ENCODE results near the gene PIEZO2. TPM values are rescaled to one million over a fixed set of nuclear protein-coding genes. Genes with fewer than 3 reads are reported as not detected.

PIEZO2 gene
- polyA plus RNA-seq, 6 donors from 2014 or later = 0.21 TPM; not detected in 5

DNA sequence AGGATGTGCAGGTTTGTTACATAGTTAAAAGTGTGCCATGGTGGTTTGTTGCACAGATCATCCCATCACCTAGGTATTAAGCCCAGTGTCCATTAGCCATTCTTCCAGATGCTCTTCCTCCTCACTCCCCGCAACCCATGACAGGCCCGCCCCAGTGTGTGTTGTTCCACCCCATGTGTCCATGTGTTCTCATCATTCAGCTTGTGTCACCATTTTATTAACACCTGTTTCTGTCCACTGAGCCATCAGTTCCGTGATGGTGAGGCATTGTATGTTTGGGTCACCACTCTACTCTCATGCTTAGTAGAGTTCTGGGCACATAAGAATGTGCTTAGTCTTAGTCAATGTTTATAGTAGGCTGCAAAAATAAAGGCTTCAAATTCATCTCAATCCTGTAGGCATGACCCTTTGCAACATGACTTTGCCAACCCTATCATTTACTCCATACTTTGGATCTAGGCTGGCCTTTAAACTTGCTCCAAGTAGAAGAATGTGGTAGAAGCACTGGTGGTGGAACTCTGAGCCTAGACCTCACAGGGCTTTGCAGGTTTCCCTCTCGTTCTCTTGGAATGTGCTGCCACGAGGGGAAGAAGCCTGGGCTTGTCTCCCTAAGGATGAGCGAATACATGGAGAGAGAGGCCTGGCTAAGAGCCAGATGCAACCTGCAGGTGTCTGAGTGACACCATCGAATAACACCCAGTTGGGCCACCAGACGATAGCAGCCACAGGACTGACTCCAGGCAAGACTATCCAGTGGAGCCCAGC lies 462.0 kb downstream of the PIEZO2 start:
- DNase-seq (no peak), ATAC-seq (ENCODE audit: low read depth in 2 of 2) (no peak)
- Mint-ChIP-seq H3K27ac (no peak overlapping the region), H3K4me1 (peaks cover 0 to 7% (median 0%) of the 10 kb centered on the region in 3 donors), H3K9me3 (no peaks in the 10 kb centered on the region), H3K4me3 (no peak overlapping the region), H3K36me3 (no peaks in the 10 kb centered on the region), H3K27me3 (peaks cover 0 to 8% (median 6%) of the 10 kb centered on the region in 3 donors)

DNA sequence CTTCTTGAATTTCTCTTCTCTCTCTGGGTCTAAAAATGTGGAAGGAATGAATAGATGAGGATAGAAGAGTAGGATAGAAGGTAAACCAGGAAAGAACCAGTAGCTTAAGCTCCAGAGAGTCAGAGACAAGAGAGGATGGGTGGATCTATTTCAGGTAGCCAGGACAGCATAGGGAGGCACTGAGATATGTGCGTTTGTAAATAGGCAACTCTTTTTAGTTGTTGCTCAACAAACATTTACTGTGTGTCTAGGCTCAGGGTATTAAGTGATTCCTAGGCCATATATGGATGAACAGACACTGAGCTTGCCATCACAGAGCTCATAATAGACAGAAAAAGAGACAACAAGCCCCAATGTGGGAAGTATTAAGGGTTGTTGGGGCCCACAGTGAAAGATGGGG lies 463.1 kb downstream of the PIEZO2 start:
- no peak for ATAC-seq (ENCODE audit: low read depth in 2 of 2)

DNA sequence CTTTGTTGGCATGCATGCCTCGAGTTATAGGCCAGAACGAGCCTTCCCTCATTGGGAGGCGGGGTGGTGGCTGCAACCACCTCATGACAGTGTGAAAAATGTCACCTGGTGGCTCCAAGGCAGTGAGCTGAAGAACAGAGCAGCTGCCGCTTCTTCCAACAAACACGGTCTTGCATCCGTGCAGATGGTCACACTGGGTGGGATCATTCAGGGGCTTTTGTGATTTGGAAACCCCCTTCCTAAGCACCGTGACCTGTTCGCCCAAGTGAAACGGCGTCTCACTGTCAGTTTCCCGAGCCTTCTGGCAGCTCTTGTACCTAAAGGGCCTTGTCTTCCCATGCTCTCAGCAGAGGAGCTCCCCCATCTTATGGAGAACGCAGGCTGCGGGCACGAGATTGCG lies 463.9 kb downstream of the PIEZO2 start:
- Mint-ChIP-seq H3K4me1 (peaks cover 0 to 7% (median 0%) of the 10 kb centered on the region in 3 donors), H3K27ac (no peak overlapping the region), H3K4me3 (no peak overlapping the region), H3K9me3 (no peaks in the 10 kb centered on the region), H3K27me3 (peaks cover 6 to 14% (median 9%) of the 10 kb centered on the region in 3 donors), H3K36me3 (no peaks in the 10 kb centered on the region)
- no peak for DNase-seq
- peak; percentile 56 to 64 for ATAC-seq (ENCODE audit: low read depth in 2 of 2)

More for the DNA sequence above, 463.1 kb downstream of the PIEZO2 start:
- Mint-ChIP-seq H3K4me3 (no peak overlapping the region), H3K4me1 (peaks cover 0 to 7% (median 0%) of the 10 kb centered on the region in 3 donors), H3K27ac (no peak overlapping the region), H3K36me3 (no peaks in the 10 kb centered on the region), H3K9me3 (no peaks in the 10 kb centered on the region), H3K27me3 (peaks cover 5 to 14% (median 6%) of the 10 kb centered on the region in 3 donors)
- DNase-seq = no peak

DNA sequence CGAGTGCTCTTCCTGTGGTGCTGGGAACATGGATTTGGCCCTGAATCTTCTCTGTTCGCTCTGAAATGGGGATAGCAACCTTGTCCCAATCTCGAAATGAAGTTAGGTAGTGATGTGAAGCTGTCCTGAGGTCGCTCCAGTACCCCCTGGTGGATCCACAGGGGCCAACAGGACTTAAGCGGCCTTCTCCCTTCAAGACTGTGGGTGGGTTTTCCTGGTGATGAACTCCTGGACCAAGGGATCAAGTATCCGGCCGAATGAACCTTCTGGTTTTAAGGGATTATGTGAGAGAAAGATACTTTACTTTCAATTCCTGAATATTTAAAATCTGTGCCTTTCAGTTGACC lies 467.0 kb downstream of the PIEZO2 start:
- no peak for ATAC-seq (ENCODE audit: low read depth in 2 of 2)
- no peak for DNase-seq
- Mint-ChIP-seq H3K27ac (no peak overlapping the region), H3K4me1 (peaks cover 0 to 7% (median 0%) of the 10 kb centered on the region in 3 donors), H3K27me3 (peaks cover 0 to 9% (median 6%) of the 10 kb centered on the region in 3 donors), H3K9me3 (no peaks in the 10 kb centered on the region), H3K36me3 (no peaks in the 10 kb centered on the region), H3K4me3 (no peak overlapping the region)

DNA sequence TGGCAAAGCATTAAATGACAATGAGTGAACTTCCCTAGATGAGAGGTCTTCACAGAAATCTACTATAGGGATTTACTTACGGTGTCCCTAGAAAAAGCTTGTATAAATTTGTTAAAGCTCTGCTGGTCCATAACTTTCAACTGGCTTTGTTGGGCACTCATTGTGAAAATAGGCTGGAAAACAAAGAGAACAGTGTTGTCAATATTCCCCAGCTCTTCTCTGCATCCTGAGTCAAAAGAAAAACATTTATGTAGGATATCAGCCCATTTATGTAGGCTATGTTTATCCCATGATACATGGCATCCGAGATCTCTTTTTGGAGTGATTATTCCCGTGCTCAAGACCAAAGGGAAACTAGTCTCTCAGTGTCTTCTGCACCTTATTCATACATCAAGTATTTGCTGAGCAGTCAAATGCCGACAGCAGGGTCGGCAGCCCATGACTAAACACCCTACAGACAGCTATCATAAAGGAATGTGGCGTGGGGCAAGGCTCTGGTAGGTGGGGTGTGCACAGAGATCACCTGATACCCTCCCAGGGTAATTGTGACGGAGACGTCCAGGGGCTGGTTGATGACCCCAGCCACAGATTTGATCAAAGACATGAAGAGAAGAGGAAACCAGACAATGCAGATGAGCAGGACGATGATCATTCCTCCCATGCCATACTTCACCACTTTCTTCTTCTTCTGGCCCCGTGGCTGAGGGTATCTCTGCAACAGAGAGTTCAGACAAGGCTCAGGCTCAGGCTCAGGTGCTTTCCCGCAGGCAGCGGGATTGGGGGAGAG lies 467.6 kb downstream of the PIEZO2 start:
- DNase-seq = no peak
- H3K27me3 Mint-ChIP-seq = peaks cover 0 to 9% (median 6%) of the 10 kb centered on the region in 3 donors
- no peak for ATAC-seq (ENCODE audit: low read depth in 2 of 2)
- H3K9me3 Mint-ChIP-seq = no peaks in the 10 kb centered on the region
- no peak overlapping the region for H3K27ac Mint-ChIP-seq
- H3K4me3 Mint-ChIP-seq = no peak overlapping the region
- no peaks in the 10 kb centered on the region for H3K36me3 Mint-ChIP-seq
- peaks cover 0 to 7% (median 0%) of the 10 kb centered on the region in 3 donors for H3K4me1 Mint-ChIP-seq

DNA sequence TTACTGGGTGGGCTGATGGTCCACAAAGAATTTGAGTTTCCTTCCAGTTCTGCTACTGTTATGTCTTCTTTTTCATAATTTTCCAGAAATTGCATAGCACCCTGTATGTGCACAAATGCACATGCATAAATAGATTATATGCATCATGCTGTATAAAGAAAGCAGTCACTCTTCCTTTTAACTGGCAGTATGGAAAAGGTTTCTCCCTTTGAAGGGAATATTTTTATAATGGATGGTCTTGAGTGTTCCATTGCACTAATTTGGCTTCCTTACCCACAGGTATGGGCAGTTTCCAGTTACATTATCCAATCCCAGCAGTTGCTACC lies 469.1 kb downstream of the PIEZO2 start:
- Mint-ChIP-seq H3K27me3 (peaks cover 0 to 9% (median 6%) of the 10 kb centered on the region in 3 donors), H3K27ac (no peak overlapping the region), H3K9me3 (no peaks in the 10 kb centered on the region), H3K4me1 (peaks cover 0 to 5% (median 0%) of the 10 kb centered on the region in 3 donors), H3K4me3 (no peak overlapping the region), H3K36me3 (no peaks in the 10 kb centered on the region)
- DNase-seq = no peak
- no peak for ATAC-seq (ENCODE audit: low read depth in 2 of 2)

DNA sequence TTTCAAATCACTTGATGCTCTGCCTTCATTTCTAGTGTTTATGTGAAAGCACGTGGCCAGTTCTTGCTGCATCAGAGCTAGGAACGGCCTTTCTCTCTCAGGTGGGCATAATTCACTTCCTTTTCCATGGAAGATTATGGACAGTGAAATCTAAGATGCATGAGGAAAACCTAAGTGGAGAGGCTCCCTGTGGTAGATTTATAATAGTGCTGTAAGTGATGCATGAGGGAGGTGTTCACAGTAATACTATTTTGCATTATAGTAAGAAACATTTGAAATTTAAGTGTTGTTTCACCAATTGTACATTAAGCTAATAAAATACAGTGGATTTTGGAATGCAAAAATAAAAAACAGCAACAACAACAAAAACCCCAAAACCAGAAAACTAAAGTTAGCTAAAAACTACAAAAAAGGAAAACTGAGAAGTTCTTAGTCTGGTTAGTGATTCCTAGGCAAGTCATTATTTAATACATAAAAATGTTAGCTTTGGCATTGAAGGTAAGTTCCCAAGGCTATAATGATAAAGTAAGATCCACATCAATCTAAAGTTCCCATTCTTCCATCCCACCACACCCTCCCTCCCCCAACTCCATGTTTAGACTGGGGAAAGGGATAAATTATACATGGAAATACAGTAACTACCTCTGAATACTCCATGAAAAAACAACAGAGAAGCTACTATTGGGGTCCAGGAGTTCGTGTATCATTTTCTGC lies 469.7 kb downstream of the PIEZO2 start:
- DNase-seq (no peak), ATAC-seq (ENCODE audit: low read depth in 2 of 2) (no peak)
- Mint-ChIP-seq H3K4me3 (no peak overlapping the region), H3K27me3 (peaks cover 0 to 9% (median 6%) of the 10 kb centered on the region in 3 donors), H3K36me3 (no peaks in the 10 kb centered on the region), H3K9me3 (no peaks in the 10 kb centered on the region), H3K4me1 (peaks cover 0 to 2% (median 0%) of the 10 kb centered on the region in 3 donors), H3K27ac (no peak overlapping the region)

DNA sequence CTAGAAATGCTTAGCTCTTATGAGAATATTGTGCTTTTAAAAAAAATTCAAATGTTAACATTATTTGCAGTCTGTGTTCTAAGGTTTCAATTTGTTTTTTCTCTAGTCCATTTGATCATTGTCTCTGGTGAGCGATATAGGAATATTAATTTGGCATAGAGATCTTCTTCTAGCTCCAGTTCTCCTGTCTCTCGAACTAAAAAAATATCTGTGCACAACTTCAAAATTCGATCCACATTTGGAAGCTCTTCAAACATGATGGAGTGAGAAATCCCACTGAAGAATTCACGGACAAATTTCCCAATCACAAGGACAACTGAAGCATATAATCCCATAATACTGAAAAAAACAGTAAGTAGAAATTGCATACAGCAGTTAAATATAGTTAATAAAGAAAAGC lies 477.9 kb downstream of the PIEZO2 start:
- ATAC-seq (ENCODE audit: low read depth in 2 of 2) = no peak
- H3K4me3 Mint-ChIP-seq = no peak overlapping the region
- H3K27ac Mint-ChIP-seq = no peak overlapping the region
- no peaks in the 10 kb centered on the region for H3K36me3 Mint-ChIP-seq
- peaks cover 0 to 5% (median 0%) of the 10 kb centered on the region in 3 donors for H3K27me3 Mint-ChIP-seq
- DNase-seq = no peak
- H3K9me3 Mint-ChIP-seq = no peaks in the 10 kb centered on the region
- H3K4me1 Mint-ChIP-seq = no peaks in the 10 kb centered on the region

DNA sequence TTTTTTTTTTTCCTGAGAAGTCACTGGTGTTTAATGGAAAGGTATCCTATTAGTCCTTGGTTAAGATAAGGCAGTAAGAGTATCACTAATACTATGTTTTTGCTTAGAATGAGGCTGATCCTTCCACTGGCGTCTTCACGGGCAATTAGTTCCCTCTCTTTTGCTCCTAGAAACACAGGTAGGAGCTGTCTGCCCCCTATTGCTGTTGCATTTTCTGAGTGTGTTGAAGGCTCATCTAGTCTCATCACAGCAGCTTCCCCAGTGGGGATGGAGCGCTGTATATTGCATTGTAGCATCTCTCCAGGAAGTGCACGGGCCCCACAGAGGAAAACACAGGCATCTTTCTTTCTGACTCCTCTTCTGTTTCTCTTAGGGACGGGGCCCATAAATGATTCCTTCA lies 478.5 kb downstream of the PIEZO2 start:
- no peaks in the 10 kb centered on the region for H3K9me3 Mint-ChIP-seq
- H3K27ac Mint-ChIP-seq = no peak overlapping the region
- H3K4me1 Mint-ChIP-seq = no peaks in the 10 kb centered on the region
- ATAC-seq (ENCODE audit: low read depth in 2 of 2) = no peak
- H3K4me3 Mint-ChIP-seq = no peak overlapping the region
- H3K27me3 Mint-ChIP-seq = peaks cover 0 to 5% (median 3%) of the 10 kb centered on the region in 3 donors
- H3K36me3 Mint-ChIP-seq = no peaks in the 10 kb centered on the region
- DNase-seq = no peak

DNA sequence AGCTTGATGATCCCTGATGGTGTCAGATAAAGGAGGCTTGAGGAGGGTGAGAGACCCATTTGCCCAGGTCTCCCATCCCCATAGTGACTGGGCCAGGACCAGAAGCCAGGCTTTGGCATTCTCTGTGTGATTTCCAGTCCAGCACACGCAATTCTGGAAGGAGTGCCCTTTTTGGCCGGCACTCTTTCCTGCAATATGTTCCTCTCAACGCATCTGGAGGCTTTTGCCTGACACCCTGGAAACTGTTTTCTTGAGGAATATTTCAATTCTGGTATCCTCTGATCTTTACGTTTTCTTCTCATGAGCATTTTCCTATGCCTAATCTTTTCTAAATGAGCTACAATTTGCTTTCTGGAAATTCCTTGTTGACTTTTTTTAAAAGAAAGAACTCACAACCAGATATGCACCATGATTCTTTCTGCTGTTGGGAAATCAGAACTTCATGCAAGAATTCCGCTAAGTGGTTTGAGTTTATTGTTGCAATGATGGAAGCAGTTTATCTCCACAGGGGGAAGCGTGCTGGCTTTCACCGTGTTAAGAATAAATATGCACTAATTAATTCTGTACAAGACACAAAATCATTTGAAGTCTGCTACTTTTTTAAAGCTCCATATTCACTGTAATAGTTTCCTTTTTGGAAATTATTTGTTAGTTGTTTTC lies 479.8 kb downstream of the PIEZO2 start:
- H3K4me3 Mint-ChIP-seq = no peak overlapping the region
- H3K4me1 Mint-ChIP-seq = no peaks in the 10 kb centered on the region
- H3K27me3 Mint-ChIP-seq = peaks cover 0 to 10% (median 5%) of the 10 kb centered on the region in 3 donors
- DNase-seq = no peak
- no peaks in the 10 kb centered on the region for H3K9me3 Mint-ChIP-seq
- no peaks in the 10 kb centered on the region for H3K36me3 Mint-ChIP-seq
- no peak for ATAC-seq (ENCODE audit: low read depth in 2 of 2)
- H3K27ac Mint-ChIP-seq = no peak overlapping the region

DNA sequence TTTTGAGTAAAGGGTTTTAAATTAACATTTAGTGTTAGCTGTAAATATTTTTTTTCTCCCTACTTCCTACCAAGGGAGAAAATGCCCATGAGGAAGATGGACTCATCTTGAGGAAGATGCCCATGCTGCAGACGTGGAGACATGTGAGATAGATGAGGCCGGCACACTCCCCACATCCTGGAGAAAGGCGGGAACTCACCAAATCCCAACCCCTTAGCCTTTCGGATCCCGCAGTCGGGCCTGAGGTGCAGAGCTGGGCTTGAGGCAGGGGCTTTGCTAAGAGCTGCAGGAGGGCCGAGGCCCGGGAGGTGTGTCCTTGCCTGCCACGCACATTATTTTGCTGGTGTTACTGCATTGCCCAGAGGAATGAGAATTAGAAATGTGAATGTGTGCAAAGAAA lies 485.6 kb downstream of the PIEZO2 start:
- DNase-seq (no peak), ATAC-seq (ENCODE audit: low read depth in 2 of 2) (no peak)
- Mint-ChIP-seq H3K4me1 (no peaks in the 10 kb centered on the region), H3K27ac (no peak overlapping the region), H3K27me3 (peaks cover 10 to 25% (median 20%) of the 10 kb centered on the region in 3 donors), H3K9me3 (no peaks in the 10 kb centered on the region), H3K36me3 (peaks cover 0 to 4% of the 10 kb centered on the region in 2 donors), H3K4me3 (no peak overlapping the region)

DNA sequence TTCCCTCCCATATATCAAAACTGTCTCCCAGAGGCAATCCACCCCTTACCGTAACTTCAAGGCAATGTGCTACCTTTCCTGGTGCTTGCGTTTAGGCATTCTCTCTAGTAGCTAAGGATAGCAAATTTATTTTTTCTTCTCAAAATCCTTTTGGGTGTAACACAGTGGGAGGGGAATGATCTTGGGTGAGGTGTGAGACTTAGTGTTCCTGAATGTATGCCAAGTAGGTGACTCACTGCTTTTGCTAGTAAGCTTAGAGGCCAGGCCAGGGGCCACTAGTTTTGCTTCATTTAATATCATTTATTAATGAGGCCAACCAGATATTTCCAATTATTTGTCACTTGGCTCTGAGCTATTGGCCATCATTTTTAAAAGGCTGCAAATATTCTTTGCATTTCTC lies 488.1 kb downstream of the PIEZO2 start:
- Mint-ChIP-seq H3K27me3 (peaks cover 5 to 25% (median 20%) of the 10 kb centered on the region in 3 donors), H3K4me3 (peak overlapping the region in 1 of 8 donors; percentile 8), H3K4me1 (no peaks in the 10 kb centered on the region), H3K9me3 (no peaks in the 10 kb centered on the region), H3K36me3 (peaks cover 0 to 4% of the 10 kb centered on the region in 2 donors), H3K27ac (no peak overlapping the region)
- ATAC-seq (ENCODE audit: low read depth in 2 of 2) (no peak), DNase-seq (no peak)

DNA sequence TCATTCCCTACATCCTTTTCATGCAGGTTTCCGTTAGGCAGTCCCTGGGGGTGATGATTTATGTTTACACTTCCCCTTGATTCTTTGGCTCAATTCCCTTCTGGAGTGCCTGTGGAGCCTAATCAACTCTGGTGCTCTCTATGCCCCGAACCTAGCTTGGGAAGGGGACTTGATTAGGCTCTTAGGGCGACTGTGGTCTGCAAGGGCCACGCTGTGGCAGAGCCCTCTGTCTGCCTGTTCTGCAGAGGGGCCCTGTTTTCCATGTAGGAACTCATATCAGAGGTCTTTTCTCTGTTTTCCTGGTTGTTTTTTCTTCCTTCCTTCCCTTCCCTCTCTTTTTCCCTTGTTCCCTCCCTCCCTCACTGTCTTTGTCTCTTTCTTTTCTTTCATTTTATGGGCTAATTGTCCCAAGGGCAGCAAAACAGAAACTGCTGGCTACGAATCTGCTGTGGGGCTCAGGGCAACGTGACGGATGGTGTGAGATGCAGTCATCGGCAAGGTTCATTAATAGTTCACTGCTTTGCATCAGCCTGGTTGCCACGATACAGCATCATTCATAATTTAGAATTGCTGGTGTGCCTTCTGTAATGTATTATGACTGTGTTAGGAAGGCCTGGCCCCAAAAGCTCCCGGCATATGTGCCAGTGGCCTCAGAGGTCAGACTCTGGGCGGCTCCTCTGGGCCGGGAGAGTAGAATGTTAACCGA lies 489.0 kb downstream of the PIEZO2 start:
- no peak for DNase-seq
- H3K4me3 Mint-ChIP-seq = no peak overlapping the region

More for the DNA sequence above, 489.0 kb downstream of the PIEZO2 start:
- peaks cover 5 to 20% (median 19%) of the 10 kb centered on the region in 3 donors for H3K27me3 Mint-ChIP-seq
- H3K9me3 Mint-ChIP-seq = peaks cover 0 to 5% (median 0%) of the 10 kb centered on the region in 7 donors
- ATAC-seq (ENCODE audit: low read depth in 2 of 2) = no peak
- no peak overlapping the region for H3K27ac Mint-ChIP-seq
- H3K4me1 Mint-ChIP-seq = no peaks in the 10 kb centered on the region
- H3K36me3 Mint-ChIP-seq = peaks cover 0 to 4% of the 10 kb centered on the region in 2 donors
